HG03064 (cell line): ENCODE data around the gene SYMPK.

Experiments
- ATAC-seq: cut with Tn5 transposase; IDR thresholded peaks from one replicate; pipeline ENCODE4 v1.9.1; 2021; ENCODE audit warnings: low read depth; ENCODE audit not compliant: unreplicated experiment

Gene SYMPK

GRCh38 chr19:45785097-45785496 lies 77.8 kb downstream of the SYMPK start:
- no peak for ATAC-seq

- no peak for ATAC-seq
These were observed 78.9 kb downstream of the SYMPK start for GRCh38 chr19:45784096-45784495.

- no peak for ATAC-seq
These were observed 79.8 kb downstream of the SYMPK start for GRCh38 chr19:45782820-45783785.

- no peak for ATAC-seq
These were observed 80.7 kb downstream of the SYMPK start, which contains the start of gene DMPK for GRCh38 chr19:45782162-45782691. DMPK (minus strand) TSS chr19:45782490; CDS start chr19:45782352, 138 bp downstream.

- ATAC-seq = no peak
These were observed 81.5 kb downstream of the SYMPK start for GRCh38 chr19:45781214-45782161.

- ATAC-seq = no peak
These were observed 82.3 kb downstream of the SYMPK start for GRCh38 chr19:45780448-45781213.

- ATAC-seq = no peak
These were observed 82.8 kb downstream of the SYMPK start for GRCh38 chr19:45780146-45780447.

- peak; percentile 79 for ATAC-seq
These were observed 83.5 kb downstream of the SYMPK start for GRCh38 chr19:45779231-45780145.

- no peak for ATAC-seq
These were observed 84.8 kb downstream of the SYMPK start for GRCh38 chr19:45778010-45778661.

- no peak for ATAC-seq
These were observed 85.5 kb downstream of the SYMPK start for GRCh38 chr19:45777395-45777961.

- ATAC-seq = no peak
These were observed 88.2 kb downstream of the SYMPK start for GRCh38 chr19:45774765-45775164.

- no peak for ATAC-seq
These were observed 89.6 kb downstream of the SYMPK start for GRCh38 chr19:45773384-45773783.

GRCh38 chr19:45772912-45773311 lies 90.0 kb downstream of the SYMPK start:
- ATAC-seq = no peak

GRCh38 chr19:45772130-45772840 lies 90.7 kb downstream of the SYMPK start:
- ATAC-seq = no peak

- ATAC-seq = no peak
These were observed 91.5 kb downstream of the SYMPK start for GRCh38 chr19:45771311-45771933.

GRCh38 chr19:45770192-45771101 lies 92.5 kb downstream of the SYMPK start:
- peak; percentile 42 for ATAC-seq
